ENCODE results near the gene KIAA1671. TPM values are rescaled to one million over a fixed set of nuclear protein-coding genes. Genes with fewer than 3 reads are reported as not detected.

Gene KIAA1671
- total RNA-seq, 1 donor from 2014 or later = 11.5 TPM

- Histone ChIP-seq H3K9ac (ENCODE audit: low read depth in 1 of 3, low read length in 3 of 3) (no peak overlapping the region), H3K27me3 (ENCODE audit: control insufficient read depth in 3 of 3, insufficient read depth in 3 of 3, low read length in 3 of 3) (no peaks in the 10 kb centered on the region), H3K4me1 (ENCODE audit: control insufficient read depth in 3 of 3, insufficient read depth in 3 of 3, low read length in 3 of 3) (peaks cover 39 to 82% (median 52%) of the 10 kb centered on the region in 3 donors)
These were observed 174.0 kb downstream of the KIAA1671 start for GRCh38 chr22:25126510-25126909.

GRCh38 chr22:25127318-25127717 is 174.8 kb downstream of the KIAA1671 start:
- H3K4me3 ChIP-seq (ENCODE audit: low read length in 3 of 3) = no peak overlapping the region
- no peaks in the 10 kb centered on the region for H3K27me3 ChIP-seq (ENCODE audit: control insufficient read depth in 3 of 3, insufficient read depth in 3 of 3, low read length in 3 of 3)
- H3K9ac ChIP-seq (ENCODE audit: low read depth in 1 of 3, low read length in 3 of 3) = no peak overlapping the region
- H3K9me3 ChIP-seq (ENCODE audit: control insufficient read depth in 3 of 3, low read length in 3 of 3) = no peaks in the 10 kb centered on the region
- peaks cover 47 to 82% (median 56%) of the 10 kb centered on the region in 3 donors for H3K4me1 ChIP-seq (ENCODE audit: control insufficient read depth in 3 of 3, insufficient read depth in 3 of 3, low read length in 3 of 3)
- no peak overlapping the region for H3K27ac ChIP-seq (ENCODE audit: low read depth, low read length)
- peaks cover 0 to 5% (median 3%) of the 10 kb centered on the region in 3 donors for H3K36me3 ChIP-seq (ENCODE audit: control insufficient read depth in 3 of 3, insufficient read depth in 3 of 3, low read length in 3 of 3)

More at GRCh38 chr22:25126510-25126909, 174.0 kb downstream of the KIAA1671 start:
- no peaks in the 10 kb centered on the region for H3K9me3 ChIP-seq (ENCODE audit: control insufficient read depth in 3 of 3, low read length in 3 of 3)
- peaks cover 0 to 5% (median 3%) of the 10 kb centered on the region in 3 donors for H3K36me3 ChIP-seq (ENCODE audit: control insufficient read depth in 3 of 3, insufficient read depth in 3 of 3, low read length in 3 of 3)
- no peak overlapping the region for H3K27ac ChIP-seq (ENCODE audit: low read depth, low read length)
- no peak overlapping the region for H3K4me3 ChIP-seq (ENCODE audit: low read length in 3 of 3)

- Histone ChIP-seq H3K4me1 (ENCODE audit: control insufficient read depth in 3 of 3, insufficient read depth in 3 of 3, low read length in 3 of 3) (peaks cover 53 to 84% (median 67%) of the 10 kb centered on the region in 3 donors), H3K9ac (ENCODE audit: low read depth in 1 of 3, low read length in 3 of 3) (peak overlapping the region in 1 of 3 donors; percentile 66), H3K36me3 (ENCODE audit: control insufficient read depth in 3 of 3, insufficient read depth in 3 of 3, low read length in 3 of 3) (no peaks in the 10 kb centered on the region), H3K27ac (ENCODE audit: low read depth, low read length) (no peak overlapping the region), H3K4me3 (ENCODE audit: low read length in 3 of 3) (no peak overlapping the region), H3K9me3 (ENCODE audit: control insufficient read depth in 3 of 3, low read length in 3 of 3) (no peaks in the 10 kb centered on the region), H3K27me3 (ENCODE audit: control insufficient read depth in 3 of 3, insufficient read depth in 3 of 3, low read length in 3 of 3) (no peaks in the 10 kb centered on the region)
These were observed 177.9 kb downstream of the KIAA1671 start for GRCh38 chr22:25130462-25130861.

- no peaks in the 10 kb centered on the region for H3K27me3 ChIP-seq (ENCODE audit: control insufficient read depth in 3 of 3, insufficient read depth in 3 of 3, low read length in 3 of 3)
- no peak overlapping the region for H3K4me3 ChIP-seq (ENCODE audit: low read length in 3 of 3)
- no peaks in the 10 kb centered on the region for H3K36me3 ChIP-seq (ENCODE audit: control insufficient read depth in 3 of 3, insufficient read depth in 3 of 3, low read length in 3 of 3)
- H3K9me3 ChIP-seq (ENCODE audit: control insufficient read depth in 3 of 3, low read length in 3 of 3) = no peaks in the 10 kb centered on the region
- H3K4me1 ChIP-seq (ENCODE audit: control insufficient read depth in 3 of 3, insufficient read depth in 3 of 3, low read length in 3 of 3) = peaks cover 55 to 85% (median 67%) of the 10 kb centered on the region in 3 donors
- H3K27ac ChIP-seq (ENCODE audit: low read depth, low read length) = peak overlapping the region; percentile 57
- peak overlapping the region in 2 of 3 donors; percentile 14 to 66 for H3K9ac ChIP-seq (ENCODE audit: low read depth in 1 of 3, low read length in 3 of 3)
These were observed 178.8 kb downstream of the KIAA1671 start for GRCh38 chr22:25131198-25131887.

GRCh38 chr22:25134028-25134427 is 181.5 kb downstream of the KIAA1671 start:
- H3K27me3 ChIP-seq (ENCODE audit: control insufficient read depth in 3 of 3, insufficient read depth in 3 of 3, low read length in 3 of 3) = no peaks in the 10 kb centered on the region
- H3K27ac ChIP-seq (ENCODE audit: low read depth, low read length) = peak overlapping the region; percentile 27
- H3K4me3 ChIP-seq (ENCODE audit: low read length in 3 of 3) = no peak overlapping the region
- peaks cover 59 to 84% (median 69%) of the 10 kb centered on the region in 3 donors for H3K4me1 ChIP-seq (ENCODE audit: control insufficient read depth in 3 of 3, insufficient read depth in 3 of 3, low read length in 3 of 3)
- no peaks in the 10 kb centered on the region for H3K9me3 ChIP-seq (ENCODE audit: control insufficient read depth in 3 of 3, low read length in 3 of 3)
- H3K36me3 ChIP-seq (ENCODE audit: control insufficient read depth in 3 of 3, insufficient read depth in 3 of 3, low read length in 3 of 3) = no peaks in the 10 kb centered on the region
- peak overlapping the region in 1 of 3 donors; percentile 69 for H3K9ac ChIP-seq (ENCODE audit: low read depth in 1 of 3, low read length in 3 of 3)

- H3K4me1 ChIP-seq (ENCODE audit: control insufficient read depth in 3 of 3, insufficient read depth in 3 of 3, low read length in 3 of 3) = peaks cover 61 to 85% (median 74%) of the 10 kb centered on the region in 3 donors
- H3K4me3 ChIP-seq (ENCODE audit: low read length in 3 of 3) = no peak overlapping the region
- no peaks in the 10 kb centered on the region for H3K9me3 ChIP-seq (ENCODE audit: control insufficient read depth in 3 of 3, low read length in 3 of 3)
- H3K36me3 ChIP-seq (ENCODE audit: control insufficient read depth in 3 of 3, insufficient read depth in 3 of 3, low read length in 3 of 3) = no peaks in the 10 kb centered on the region
- no peaks in the 10 kb centered on the region for H3K27me3 ChIP-seq (ENCODE audit: control insufficient read depth in 3 of 3, insufficient read depth in 3 of 3, low read length in 3 of 3)
- H3K27ac ChIP-seq (ENCODE audit: low read depth, low read length) = peak overlapping the region; percentile 27
- H3K9ac ChIP-seq (ENCODE audit: low read depth in 1 of 3, low read length in 3 of 3) = peak overlapping the region in 1 of 3 donors; percentile 69
These were observed 181.9 kb downstream of the KIAA1671 start for GRCh38 chr22:25134451-25134850.

- Histone ChIP-seq H3K27ac (ENCODE audit: low read depth, low read length) (peak overlapping the region; percentile 56), H3K4me1 (ENCODE audit: control insufficient read depth in 3 of 3, insufficient read depth in 3 of 3, low read length in 3 of 3) (peaks cover 56 to 77% (median 66%) of the 10 kb centered on the region in 3 donors), H3K4me3 (ENCODE audit: low read length in 3 of 3) (no peak overlapping the region), H3K27me3 (ENCODE audit: control insufficient read depth in 3 of 3, insufficient read depth in 3 of 3, low read length in 3 of 3) (no peaks in the 10 kb centered on the region), H3K9ac (ENCODE audit: low read depth in 1 of 3, low read length in 3 of 3) (peak overlapping the region in 1 of 3 donors; percentile 61), H3K9me3 (ENCODE audit: control insufficient read depth in 3 of 3, low read length in 3 of 3) (no peaks in the 10 kb centered on the region), H3K36me3 (ENCODE audit: control insufficient read depth in 3 of 3, insufficient read depth in 3 of 3, low read length in 3 of 3) (no peaks in the 10 kb centered on the region)
These were observed 184.5 kb downstream of the KIAA1671 start for GRCh38 chr22:25136953-25137576.

GRCh38 chr22:25137577-25138525 is 185.3 kb downstream of the KIAA1671 start:
- Histone ChIP-seq H3K9ac (ENCODE audit: low read depth in 1 of 3, low read length in 3 of 3) (peak overlapping the region in 1 of 3 donors; percentile 18), H3K36me3 (ENCODE audit: control insufficient read depth in 3 of 3, insufficient read depth in 3 of 3, low read length in 3 of 3) (no peaks in the 10 kb centered on the region), H3K27me3 (ENCODE audit: control insufficient read depth in 3 of 3, insufficient read depth in 3 of 3, low read length in 3 of 3) (no peaks in the 10 kb centered on the region), H3K4me3 (ENCODE audit: low read length in 3 of 3) (no peak overlapping the region), H3K4me1 (ENCODE audit: control insufficient read depth in 3 of 3, insufficient read depth in 3 of 3, low read length in 3 of 3) (peaks cover 56 to 77% (median 71%) of the 10 kb centered on the region in 3 donors), H3K27ac (ENCODE audit: low read depth, low read length) (peak overlapping the region; percentile 56), H3K9me3 (ENCODE audit: control insufficient read depth in 3 of 3, low read length in 3 of 3) (no peaks in the 10 kb centered on the region)

GRCh38 chr22:25139062-25139461 is 186.5 kb downstream of the KIAA1671 start:
- H3K4me3 ChIP-seq (ENCODE audit: low read length in 3 of 3) = no peak overlapping the region
- H3K27ac ChIP-seq (ENCODE audit: low read depth, low read length) = no peak overlapping the region
- H3K36me3 ChIP-seq (ENCODE audit: control insufficient read depth in 3 of 3, insufficient read depth in 3 of 3, low read length in 3 of 3) = no peaks in the 10 kb centered on the region
- no peaks in the 10 kb centered on the region for H3K27me3 ChIP-seq (ENCODE audit: control insufficient read depth in 3 of 3, insufficient read depth in 3 of 3, low read length in 3 of 3)
- H3K4me1 ChIP-seq (ENCODE audit: control insufficient read depth in 3 of 3, insufficient read depth in 3 of 3, low read length in 3 of 3) = peaks cover 65 to 80% (median 71%) of the 10 kb centered on the region in 3 donors
- H3K9me3 ChIP-seq (ENCODE audit: control insufficient read depth in 3 of 3, low read length in 3 of 3) = no peaks in the 10 kb centered on the region
- no peak overlapping the region for H3K9ac ChIP-seq (ENCODE audit: low read depth in 1 of 3, low read length in 3 of 3)
